ENCODE results near the gene PHACTR3. TPM values are rescaled to one million over a fixed set of nuclear protein-coding genes. Genes with fewer than 3 reads are reported as not detected.

Gene PHACTR3
- total and polyA plus RNA-seq, 2 donors (not counting 3 experiments of a cell fraction or from before 2014, with no cell fraction given): not detected

GRCh38 chr20:59568509-59569024 lies 35.8 kb upstream of the PHACTR3 start:
- Histone ChIP-seq H3K79me2 (ENCODE audit: control insufficient read depth, insufficient read depth, low read length) (no peaks in the 10 kb centered on the region), H3K4me3 (replicated peaks in 1 of 3; ENCODE audit: insufficient read depth in 1 of 3, low read depth in 1 of 3, low read length in 3 of 3) (no peak overlapping the region), H2AFZ (ENCODE audit: low read depth, low read length) (no peak overlapping the region), H3K36me3 (ENCODE audit: control insufficient read depth in 2 of 2, extremely low read depth in 1 of 2, insufficient read depth in 2 of 2, low read length in 2 of 2) (no peaks in the 10 kb centered on the region), H3K4me1 (ENCODE audit: control insufficient read depth, extremely low read depth, insufficient read depth, low read length) (no peaks in the 10 kb centered on the region), H3K27me3 (ENCODE audit: control insufficient read depth in 2 of 2, insufficient read depth in 2 of 2, low read length in 2 of 2) (no peaks in the 10 kb centered on the region), H4K20me1 (replicated peaks; ENCODE audit: control insufficient read depth, extremely low read depth, insufficient read depth, low read length) (no peaks in the 10 kb centered on the region), H3K4me2 (ENCODE audit: insufficient read depth, low read length) (no peak overlapping the region), H3K9ac (replicated peaks; ENCODE audit: extremely low read depth, insufficient read depth, low read length) (no peak overlapping the region), H3K9me1 (replicated peaks; ENCODE audit: control insufficient read depth, extremely low read depth, insufficient read depth, low read length) (no peaks in the 10 kb centered on the region), H3K9me3 (replicated peaks; ENCODE audit: control insufficient read depth, insufficient read depth, low read length) (no peaks in the 10 kb centered on the region), H3K27ac (ENCODE audit: insufficient read depth, low read depth, low read length) (no peak overlapping the region)
- intact Hi-C loops (cut with micrococcal nuclease) (no loop called here), dilution Hi-C loops (cut with MboI; ENCODE audit: extremely low pct_ligation_motif_present, low sequenced_read_pairs) (no loop called here)
- DNase-seq (ENCODE audit: low read depth, low spot score): no peak
- ChIA-PET CTCF (no interaction called here), POLR2A (no interaction called here)
- FAIRE-seq: no peak
- TF ChIP-seq FOS (IDR thresholded peaks at IDR 0.05; ENCODE audit: borderline replicate concordance, insufficient read depth, low read length) (no peak), POLR2A (IDR thresholded peaks at IDR 0.05; ENCODE audit: low read depth, low read length) (no peak), MYC (IDR thresholded peaks at IDR 0.05; ENCODE audit: low read depth, low read length) (no peak), MAX (IDR thresholded peaks at IDR 0.05; ENCODE audit: insufficient read depth, insufficient read length) (no peak), JUN (IDR thresholded peaks at IDR 0.05; ENCODE audit: borderline replicate concordance, insufficient read depth, insufficient read length, low read depth) (no peak), EZH2 (IDR thresholded peaks at IDR 0.05; ENCODE audit: borderline replicate concordance, low read depth, low read length, severe bottlenecking) (no peak), GATA2 (IDR thresholded peaks at IDR 0.05; ENCODE audit: insufficient read depth, insufficient read length, low read depth, low read length) (no peak), POLR2AphosphoS5 (IDR thresholded peaks at IDR 0.05; ENCODE audit: insufficient read depth, low read depth, low read length) (no peak), CTCF (IDR thresholded peaks at IDR 0.05; ENCODE audit: extremely low read depth in 1 of 2, insufficient read depth in 1 of 2, low read depth in 1 of 2, low read length in 2 of 2) (no peak)
- BruUV-seq (replicated peaks): no TSS peak
